GM12873 (cell line): ENCODE results near the gene NRXN2.

Experiments used
- TF ChIP-seq, protein P1 (sequence below): IDR thresholded peaks from 2 replicates; pipeline ENCODE4 v1.5.1; 2012; ENCODE audit warnings: low read depth, mild to moderate bottlenecking, moderate library complexity, low read length, control low read depth; ENCODE audit not compliant: insufficient read depth; ENCODE audit errors: missing control alignments

NRXN2 gene

DNA sequence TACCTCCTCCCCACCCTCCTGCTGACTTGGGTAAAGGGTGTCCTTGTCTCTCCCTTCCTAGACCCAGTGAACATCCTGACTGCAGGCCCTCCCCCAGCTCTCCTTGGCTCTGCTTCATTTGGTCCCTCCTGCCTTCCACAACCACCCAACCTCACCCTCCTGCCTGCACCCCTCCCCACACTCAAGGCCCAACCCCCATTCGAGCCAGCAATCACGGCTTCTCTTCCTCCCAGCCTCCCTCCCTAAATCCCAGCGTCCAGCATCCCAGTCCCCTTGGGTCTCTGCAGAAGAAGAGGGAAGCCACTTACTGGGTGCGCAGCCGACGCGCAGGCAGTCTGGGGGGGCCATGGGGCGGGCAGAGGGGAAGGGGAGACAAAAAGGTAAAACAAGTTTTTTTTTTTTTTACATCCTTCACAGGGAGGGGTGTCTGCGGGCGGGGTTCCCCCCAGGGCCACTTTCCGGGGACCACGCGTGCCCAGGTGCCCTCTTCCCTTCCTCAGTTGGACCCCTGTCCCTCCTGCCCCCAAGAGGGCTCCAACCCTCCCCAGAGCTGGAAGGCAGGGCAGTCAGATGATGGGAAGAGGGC lies 69.5 kb downstream of the NRXN2 start:
- TF ChIP-seq, protein P1, sequence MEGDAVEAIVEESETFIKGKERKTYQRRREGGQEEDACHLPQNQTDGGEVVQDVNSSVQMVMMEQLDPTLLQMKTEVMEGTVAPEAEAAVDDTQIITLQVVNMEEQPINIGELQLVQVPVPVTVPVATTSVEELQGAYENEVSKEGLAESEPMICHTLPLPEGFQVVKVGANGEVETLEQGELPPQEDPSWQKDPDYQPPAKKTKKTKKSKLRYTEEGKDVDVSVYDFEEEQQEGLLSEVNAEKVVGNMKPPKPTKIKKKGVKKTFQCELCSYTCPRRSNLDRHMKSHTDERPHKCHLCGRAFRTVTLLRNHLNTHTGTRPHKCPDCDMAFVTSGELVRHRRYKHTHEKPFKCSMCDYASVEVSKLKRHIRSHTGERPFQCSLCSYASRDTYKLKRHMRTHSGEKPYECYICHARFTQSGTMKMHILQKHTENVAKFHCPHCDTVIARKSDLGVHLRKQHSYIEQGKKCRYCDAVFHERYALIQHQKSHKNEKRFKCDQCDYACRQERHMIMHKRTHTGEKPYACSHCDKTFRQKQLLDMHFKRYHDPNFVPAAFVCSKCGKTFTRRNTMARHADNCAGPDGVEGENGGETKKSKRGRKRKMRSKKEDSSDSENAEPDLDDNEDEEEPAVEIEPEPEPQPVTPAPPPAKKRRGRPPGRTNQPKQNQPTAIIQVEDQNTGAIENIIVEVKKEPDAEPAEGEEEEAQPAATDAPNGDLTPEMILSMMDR, result no peak

- TF ChIP-seq, protein P1, result peak; percentile 98
These were observed 70.2 kb downstream of the NRXN2 start for GRCh38 chr11:64652586-64653387.

DNA sequence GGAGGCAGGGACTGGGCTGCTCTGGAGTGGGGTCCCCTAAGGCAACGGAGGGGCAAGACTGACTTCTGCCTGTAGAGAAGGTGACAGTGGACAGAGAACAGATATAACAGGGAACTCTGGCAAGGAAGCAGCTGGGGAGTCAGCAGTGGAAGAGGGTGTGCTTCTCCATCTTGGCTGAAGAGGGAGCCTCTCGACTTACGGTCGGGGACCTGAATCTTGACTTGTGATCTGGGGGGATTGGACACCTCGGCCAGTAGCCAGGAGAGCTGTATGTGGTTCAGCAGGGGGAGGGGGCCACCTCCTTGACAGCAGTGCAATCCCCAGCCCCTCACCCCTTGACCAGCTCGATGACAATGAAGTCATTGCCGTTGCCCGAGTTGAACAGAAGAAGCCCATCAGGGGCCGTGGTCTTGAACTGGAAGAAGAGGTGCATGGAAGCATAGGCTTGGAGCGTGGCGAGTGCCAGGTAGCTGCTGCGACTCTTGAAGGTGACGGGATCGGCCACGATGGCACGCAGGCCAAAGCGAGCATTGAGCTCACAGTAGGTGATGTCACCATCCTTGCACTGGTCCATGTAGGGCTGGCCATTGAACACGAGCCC lies 72.0 kb downstream of the NRXN2 start:
- TF ChIP-seq, protein P1, result peak; percentile 73

DNA sequence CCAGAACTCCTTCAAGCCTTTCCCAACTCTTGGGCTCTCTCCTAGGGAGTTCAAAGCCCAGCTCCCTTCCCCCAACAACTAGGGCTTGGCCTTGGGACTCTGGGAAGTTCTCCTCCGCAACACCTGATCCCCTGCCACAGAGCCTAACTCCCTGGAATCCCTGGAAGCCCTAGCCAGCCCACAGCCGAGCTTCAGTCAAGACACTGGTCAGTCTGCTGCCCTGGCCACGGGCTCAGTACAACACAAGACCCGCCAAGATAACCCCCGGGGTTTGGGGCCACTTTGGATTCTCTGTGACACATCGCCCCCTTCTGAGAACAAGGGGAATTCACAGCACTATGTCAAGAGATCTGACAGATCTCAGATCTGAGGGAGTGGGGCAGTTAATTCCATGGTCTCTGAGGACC lies 73.7 kb downstream of the NRXN2 start:
- TF ChIP-seq, protein P1, result peak; percentile 51

DNA sequence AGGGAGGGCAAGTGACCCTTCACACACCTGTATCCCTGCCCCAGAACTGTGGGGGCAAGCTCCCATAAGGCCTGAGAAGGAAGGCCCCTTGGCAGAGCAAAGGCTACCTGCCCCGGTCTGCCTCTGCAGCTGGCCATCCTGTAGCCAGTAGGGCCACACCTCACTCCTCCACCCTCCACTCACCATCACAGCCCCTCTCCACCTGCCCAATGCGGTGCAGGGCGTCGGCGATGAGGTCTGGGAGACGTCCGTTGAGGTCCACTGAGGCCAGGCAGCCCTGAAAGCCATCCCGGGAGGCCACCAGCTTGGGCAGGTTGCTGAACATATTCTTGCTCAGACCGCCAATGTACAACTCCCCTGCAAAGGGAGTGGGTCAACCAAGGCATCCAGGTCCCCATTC lies 74.4 kb downstream of the NRXN2 start:
- TF ChIP-seq, protein P1, result no peak

- TF ChIP-seq, protein P1, result no peak
These were observed 75.8 kb downstream of the NRXN2 start for GRCh38 chr11:64647019-64647779.
